Measurements from ENCODE around the gene CTDSPL2.
"Not testable (repeated sequence)": the region's sequence is repeated elsewhere in the genome, so short reads cannot be mapped to it uniquely, and the experiment has no call there.

The CTDSPL2 gene

DNA sequence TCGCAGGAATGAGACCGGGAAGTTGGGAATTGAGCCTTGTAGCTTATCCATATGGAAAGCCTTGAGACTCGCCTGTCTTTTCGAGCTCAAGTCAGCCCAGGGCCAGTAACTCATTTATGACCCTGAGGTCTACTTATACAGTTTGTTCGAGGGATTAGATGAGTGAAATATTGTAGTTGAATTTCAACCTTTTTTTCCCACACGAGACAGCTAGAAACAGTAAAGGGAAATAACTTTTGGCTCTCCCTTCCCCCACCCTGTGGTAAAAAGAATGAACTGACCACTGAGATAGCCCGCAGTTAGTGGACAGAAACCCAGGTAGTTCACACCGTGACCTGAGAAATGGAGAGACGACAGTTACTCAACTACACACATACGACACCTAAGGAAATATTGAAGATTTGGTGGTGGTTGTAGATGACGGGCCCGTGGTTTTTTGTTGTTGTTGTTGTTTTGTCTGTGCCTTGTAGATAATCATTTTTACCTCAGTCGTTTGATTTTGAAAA, 110.4 kb downstream of the CTDSPL2 start:
- in situ Hi-C loops (cut with MboI; ENCODE audit: low sequenced_read_pairs): no loop called here

DNA sequence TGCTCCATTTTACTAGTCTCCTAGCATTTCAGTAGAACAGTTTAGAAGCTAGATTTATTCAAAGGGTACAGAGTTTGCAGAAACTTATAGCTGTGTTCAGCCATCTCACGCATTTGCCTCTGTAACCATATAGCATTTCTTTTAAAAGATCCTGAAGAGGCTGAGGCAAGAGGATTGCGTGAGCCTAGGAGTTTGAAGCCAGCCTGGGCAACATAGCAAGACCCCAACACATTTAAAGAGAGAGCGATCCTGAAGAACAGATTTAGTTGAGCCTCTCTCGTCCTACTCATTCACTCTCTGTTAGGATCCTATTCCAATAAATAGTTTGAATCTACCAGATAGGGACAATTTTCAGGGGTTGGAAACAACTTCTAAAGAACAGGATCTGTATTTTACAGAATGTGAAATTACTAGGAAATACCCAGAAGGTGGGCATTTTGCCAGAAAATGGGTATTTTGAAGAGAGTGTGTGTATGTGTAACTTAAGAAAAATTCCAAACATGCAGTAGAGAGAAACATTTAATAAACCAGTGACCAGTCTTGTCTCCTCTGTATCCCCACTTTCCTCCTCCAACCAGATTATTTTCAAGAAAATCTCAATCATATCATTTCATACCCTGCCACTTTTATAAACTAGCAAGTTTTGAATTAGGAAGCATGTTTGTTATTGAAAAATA, 114.0 kb downstream of the CTDSPL2 start:
- in situ Hi-C loops (cut with MboI; ENCODE audit: low sequenced_read_pairs): no loop called here

DNA sequence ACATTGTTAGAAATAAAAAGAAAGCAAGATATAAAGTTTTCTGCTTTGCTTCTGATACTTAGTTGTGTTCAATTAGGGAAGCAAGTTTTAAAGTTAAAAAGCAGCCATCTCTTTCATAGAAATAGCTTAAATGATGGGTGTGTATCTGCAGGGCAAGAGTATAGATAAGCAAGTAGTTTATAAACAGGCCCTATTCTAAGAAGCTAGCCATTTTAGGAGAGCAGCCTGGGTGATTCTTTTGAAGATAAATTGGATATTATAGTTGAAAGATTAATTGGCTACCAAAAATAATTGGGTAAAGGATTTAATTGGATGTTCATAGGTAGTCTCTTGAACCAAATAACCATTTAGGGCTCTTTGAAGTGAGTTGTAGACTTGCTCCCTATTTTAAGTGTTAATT, 115.2 kb downstream of the CTDSPL2 start:
- in situ Hi-C loops (cut with MboI; ENCODE audit: low sequenced_read_pairs): no loop called here

DNA sequence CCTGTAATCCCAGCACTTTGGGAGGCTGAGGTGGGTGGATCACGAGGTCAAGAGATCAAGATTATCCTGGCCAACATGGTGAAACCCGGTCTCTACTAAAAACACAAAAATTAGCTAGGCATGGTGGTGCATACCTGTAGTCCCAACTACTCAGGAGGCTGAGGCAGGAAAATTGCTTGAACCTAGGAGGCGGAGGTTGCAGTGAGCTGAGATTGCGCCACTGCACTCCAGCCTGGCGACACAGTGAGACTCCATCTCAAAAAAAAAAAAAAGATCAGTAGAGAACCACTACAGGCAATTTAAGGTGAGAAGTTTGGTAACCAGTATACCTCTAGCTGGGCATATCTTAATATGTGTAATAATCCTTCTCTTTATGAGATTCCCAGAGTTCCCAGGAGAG, 117.3 kb downstream of the CTDSPL2 start:
- in situ Hi-C loops (cut with MboI; ENCODE audit: low sequenced_read_pairs): not testable (repeated sequence)

DNA sequence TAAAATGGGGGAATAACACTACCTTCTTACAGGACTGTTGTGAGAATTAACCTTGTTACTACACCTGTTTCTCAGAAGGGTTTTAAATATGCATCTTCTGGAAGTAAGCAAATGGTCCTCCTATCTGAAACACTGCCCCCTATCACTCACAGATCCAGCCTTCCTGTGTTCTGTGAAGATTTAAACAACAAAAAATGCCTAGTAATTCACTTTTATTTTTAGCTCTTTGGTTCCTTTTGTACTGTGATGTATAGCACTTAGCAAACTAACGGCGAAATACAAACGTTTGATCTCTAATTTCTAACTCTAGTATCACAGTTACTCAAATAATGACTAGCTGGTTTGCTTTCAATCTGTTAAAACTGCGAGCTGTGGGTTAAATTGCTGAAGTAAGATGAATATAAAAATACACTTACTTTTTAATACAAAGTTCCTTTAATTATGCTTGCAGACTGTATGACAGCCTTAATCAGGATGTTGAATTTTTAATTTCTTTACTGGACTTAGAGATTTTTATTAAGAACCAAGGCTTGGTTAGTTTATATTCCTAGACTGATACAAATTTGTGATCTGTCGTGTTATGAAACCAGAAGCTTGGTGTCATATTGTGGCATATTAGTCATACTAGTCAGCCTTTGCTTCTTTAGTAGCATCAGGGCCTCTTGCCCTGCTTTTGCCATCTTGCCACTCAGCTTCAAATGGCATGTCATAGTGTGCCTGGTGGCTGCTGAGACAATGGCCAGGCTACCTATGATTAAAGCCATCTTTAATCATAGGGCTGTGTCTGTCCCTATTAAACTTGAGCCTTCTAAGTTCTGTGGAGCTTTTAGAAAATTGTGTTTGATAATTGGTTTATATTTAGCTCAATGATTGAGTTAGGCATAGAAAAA, 118.7 kb downstream of the CTDSPL2 start:
- in situ Hi-C loops (cut with MboI; ENCODE audit: low sequenced_read_pairs): no loop called here

DNA sequence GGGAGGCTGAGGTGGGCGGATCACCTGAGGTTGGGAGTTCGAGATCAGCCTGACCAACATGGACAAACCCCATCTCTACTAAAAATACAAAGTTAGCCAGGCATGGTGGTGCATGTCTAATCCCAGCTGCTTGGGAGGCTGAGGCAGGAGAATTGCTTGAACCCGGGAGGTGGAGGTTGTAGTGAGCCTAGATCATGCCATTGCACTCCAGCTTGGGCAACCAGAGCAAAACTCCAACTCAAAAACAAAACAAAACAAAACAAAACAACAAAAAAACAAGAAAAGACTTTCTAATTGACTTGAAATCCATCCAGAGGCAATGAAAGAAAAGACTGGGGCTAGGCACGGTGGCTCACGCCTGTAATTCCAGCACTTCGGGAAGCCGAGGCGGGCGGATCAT, 121.7 kb downstream of the CTDSPL2 start:
- in situ Hi-C loops (cut with MboI; ENCODE audit: low sequenced_read_pairs): not testable (repeated sequence)

DNA sequence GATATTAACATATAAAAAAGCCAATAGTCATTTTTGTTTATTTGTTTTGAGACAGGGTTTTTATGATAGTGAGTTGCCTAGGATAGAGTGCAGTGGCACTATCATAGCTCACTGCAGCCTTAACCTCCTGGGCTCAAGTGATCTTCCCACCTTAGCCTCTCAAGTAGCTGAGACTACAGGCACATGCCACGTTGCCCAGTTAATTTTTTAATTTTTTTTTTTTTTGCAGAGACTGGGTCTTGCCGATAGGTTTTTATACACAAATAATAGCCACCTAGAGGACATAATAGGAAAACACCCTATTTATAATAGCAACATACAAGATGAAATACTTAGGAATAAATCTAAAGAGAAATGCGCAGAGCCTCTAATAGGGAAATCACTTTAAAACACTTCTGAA, 122.8 kb downstream of the CTDSPL2 start:
- in situ Hi-C loops (cut with MboI; ENCODE audit: low sequenced_read_pairs): no loop called here

DNA sequence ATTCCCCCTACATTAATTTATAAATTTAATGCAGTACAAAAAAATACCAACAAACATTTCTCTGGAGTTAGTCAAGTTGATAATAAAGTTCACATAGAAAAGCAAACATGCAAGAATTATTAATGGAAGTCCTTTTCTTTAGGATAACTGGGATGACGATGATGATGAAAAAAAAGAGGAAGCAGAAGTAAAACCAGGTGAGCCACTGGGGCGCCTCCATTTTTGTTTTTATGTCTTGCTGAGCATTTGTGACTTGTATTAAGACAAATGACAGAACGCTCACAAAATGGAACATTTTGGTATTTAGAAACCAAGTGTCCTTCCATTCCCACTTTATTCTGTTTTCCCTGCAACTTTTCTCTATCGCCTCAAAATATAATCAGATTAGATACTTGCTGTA, 123.3 kb downstream of the CTDSPL2 start:
- in situ Hi-C loops (cut with MboI; ENCODE audit: low sequenced_read_pairs): no loop called here

DNA sequence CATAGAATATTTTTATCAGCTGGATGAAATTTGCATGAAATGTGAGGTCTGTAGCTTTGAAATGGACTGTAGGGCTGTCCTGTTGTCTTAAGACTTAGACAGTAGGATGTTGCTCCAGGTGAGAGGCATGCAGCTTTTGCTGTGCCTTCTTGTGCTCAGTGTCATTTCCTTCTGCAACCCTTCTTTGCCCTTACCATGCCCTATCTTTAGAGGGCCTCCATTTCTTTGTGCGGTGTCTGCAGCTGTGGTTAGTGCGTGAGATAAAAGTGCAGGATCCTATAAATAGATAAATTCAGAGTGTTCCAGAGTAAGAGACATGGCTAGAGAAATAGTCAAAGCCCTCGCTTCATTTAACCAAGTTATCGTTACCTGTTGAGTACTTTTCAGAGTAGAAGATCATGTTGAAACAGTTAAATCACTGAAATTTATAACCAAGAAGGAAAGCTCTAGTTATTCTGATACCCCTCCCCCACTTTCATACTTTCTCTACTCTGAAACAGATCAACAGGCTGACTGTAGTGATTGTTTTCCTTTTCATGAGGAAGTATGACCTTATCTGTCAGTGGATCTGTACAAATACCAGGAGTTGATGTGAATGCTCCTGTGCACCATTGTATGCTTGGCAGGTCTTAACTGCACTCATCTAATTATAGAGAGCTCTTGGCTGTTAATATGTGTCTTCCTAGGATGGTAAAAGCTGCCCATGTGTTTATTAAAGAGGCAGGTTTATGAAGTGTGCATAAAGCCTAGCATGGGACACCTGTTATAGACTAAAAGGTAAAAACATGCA, 127.7 kb downstream of the CTDSPL2 start:
- in situ Hi-C loops (cut with MboI; ENCODE audit: low sequenced_read_pairs): no loop called here

DNA sequence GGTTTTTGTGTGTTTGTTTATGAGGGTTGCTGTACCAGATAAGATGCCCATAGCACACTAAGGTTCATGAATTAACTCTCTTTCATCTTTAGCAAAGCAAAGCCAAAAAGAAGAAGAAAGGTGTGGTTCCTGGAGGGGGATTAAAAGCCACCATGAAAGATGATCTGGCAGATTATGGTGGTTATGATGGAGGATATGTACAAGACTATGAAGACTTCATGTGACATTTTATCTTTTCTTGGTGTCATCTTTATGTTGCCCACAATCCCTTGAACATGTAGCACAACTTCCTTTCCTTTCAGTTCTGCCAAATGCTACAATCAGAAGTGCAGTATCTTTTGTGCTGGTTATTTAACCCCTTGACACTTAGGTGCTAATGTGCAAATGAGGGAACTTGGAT, 133.5 kb downstream of the CTDSPL2 start:
- in situ Hi-C loops (cut with MboI; ENCODE audit: low sequenced_read_pairs): not testable (repeated sequence)

DNA sequence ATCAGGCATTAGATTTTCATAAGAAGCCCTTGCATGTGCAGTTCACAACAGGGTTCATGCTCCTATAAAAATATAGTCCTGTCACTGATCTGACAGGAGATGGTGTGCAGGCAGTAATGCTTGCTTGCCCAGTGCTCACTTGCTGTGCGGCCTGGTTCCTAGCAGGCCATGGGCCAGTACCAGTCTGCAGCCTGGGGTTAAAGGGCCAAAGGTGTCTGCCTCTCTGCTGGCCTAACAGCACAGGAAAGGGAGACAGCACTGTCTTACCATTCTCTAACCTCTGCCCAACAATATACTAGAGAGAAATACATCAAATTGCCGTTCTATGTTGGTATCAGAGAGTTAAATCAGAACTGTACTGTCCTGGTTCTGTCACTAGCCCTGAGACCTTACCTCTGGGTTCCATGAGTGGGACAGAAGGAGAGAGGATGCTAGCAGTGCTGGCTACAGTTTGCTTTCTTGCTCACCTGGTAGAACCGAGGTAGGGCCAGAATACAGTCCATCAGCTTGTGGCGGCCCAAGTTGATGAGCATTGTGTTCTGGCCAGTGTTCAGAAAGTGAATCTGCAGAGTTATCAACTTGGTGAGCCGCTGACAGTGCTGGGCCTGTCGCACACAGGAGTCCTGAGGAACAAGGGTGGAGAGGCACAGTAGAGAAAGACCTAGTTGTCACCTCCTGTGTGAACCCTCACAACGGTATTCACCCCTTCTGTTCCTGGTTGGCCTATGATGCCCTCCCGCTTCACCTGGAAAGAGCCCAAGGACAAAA, 138.1 kb downstream of the CTDSPL2 start:
- in situ Hi-C loops (cut with MboI; ENCODE audit: low sequenced_read_pairs): no loop called here

DNA sequence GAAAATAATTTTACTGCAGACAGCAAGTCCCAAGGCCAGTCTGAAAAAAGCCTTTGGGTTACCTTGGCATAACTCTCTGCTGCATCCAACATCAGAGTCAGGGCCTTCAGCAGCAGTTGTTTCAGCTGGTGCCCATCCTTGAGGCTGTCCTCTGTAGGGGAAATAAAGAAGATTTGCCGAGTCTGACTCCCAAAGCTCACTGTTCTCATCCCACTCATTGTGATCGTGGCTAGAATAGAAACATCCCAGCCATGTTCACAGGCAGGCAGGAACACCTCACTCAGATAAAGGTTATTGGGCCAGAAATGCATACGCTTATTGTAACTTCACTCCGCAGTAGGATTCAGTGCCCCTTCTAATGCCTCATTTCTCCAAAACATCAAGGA, 138.7 kb downstream of the CTDSPL2 start:
- in situ Hi-C loops (cut with MboI; ENCODE audit: low sequenced_read_pairs): no loop called here

DNA sequence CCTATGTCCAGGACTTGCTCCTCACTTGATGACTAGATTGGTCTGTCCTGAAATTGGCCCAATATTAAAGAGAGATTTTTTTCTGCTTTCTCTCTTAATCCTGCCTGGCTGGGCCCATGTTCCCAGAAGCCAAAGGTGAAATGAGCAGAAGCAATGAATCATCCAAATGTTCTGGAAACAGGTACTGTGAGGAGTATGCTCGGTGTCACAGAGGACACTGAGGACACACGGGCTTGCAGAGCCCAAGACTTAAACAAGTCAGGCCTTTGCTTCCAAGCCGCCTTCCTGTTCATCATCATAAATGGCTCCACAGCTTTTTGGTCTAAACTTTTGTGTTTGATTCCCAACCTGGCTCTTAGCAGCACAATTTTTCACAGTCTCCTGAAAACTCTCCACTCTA, 140.9 kb downstream of the CTDSPL2 start:
- in situ Hi-C loops (cut with MboI; ENCODE audit: low sequenced_read_pairs): no loop called here

DNA sequence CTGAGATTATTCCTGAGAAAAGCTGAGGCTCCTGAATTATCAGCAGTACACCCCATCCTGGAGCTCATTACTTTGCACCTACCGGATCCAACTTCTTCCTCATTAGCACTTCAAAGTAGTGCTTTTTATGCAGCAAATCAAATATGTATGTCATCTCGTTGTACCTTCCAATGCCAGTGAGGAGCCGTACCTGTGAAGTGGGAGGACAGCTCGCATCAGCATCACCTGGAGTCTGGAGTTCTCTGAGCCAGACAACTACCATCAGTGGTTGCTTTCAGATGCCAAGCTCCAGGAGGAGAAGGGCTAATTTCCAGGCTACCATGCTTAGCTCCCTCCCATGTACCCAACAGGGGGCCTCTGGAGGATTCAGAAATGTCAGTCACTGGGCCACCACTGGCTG, 141.9 kb downstream of the CTDSPL2 start:
- in situ Hi-C loops (cut with MboI; ENCODE audit: low sequenced_read_pairs): no loop called here

DNA sequence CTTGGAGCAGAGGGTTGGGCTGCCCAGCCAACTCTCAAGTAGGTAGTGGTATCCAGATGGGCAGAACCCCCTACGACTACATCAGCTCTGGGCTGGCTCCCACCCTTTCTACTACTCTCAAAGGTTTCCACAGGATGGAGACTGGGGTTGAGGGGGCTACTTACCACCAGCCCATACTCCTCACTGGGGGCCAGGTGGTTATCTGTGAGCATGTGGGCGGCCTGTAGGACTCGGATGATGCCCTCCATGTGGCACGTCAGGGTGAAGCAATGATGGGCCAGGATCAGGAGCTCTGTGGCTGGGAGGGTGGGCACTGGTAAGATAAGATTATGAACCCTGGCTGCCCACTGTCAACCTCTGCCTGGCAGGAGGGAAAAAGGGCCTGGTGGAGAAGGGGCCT, 142.9 kb downstream of the CTDSPL2 start:
- in situ Hi-C loops (cut with MboI; ENCODE audit: low sequenced_read_pairs): no loop called here

DNA sequence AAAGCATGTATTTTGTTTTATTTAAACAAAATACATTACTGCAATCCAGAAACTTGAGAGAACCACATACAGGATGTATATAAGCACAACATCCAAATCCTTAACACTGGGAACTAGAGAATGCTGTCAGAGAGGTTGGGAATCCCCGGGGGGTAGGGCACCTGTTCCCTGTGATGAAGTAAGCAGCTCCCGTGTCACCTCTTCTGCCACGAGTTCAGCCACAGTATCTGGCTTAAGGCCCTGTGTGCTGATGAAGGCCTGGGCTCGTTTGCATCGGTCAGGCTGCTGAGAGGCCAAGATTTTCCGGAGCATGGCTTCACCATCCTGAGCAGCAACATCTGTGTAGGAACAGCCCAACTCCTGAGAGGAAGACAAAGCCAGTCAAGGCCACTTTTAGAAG, 146.0 kb downstream of the CTDSPL2 start:
- in situ Hi-C loops (cut with MboI; ENCODE audit: low sequenced_read_pairs): no loop called here

DNA sequence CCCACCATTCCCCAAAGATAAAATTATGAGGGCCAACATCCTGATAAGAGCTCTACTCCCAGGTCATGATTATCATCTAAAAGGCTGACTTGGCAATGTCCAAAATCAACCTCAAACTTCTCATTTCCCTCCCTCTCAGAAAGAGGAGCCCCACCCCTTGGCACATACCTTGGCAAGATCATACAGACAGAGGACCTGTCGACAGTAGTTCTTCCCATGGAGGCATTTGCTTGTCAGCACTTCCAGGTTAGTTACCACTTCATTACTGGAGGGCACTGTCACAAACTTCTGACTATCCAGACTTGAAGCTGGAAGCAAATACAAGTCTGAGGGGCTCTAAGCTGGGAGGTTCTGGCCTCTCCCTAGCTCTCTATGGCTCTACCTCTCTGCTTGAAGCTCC, 147.3 kb downstream of the CTDSPL2 start:
- in situ Hi-C loops (cut with MboI; ENCODE audit: low sequenced_read_pairs): no loop called here
